ENCODE results near the gene CLEC10A. TPM values are rescaled to one million over a fixed set of nuclear protein-coding genes. Genes with fewer than 3 reads are reported as not detected.
A peak's percentile ranks its signal among the peaks of the same experiment; 100 is the strongest.
"Not testable (repeated sequence)": the region's sequence is repeated elsewhere in the genome, so short reads cannot be mapped to it uniquely, and the experiment has no call there.

Gene CLEC10A
- total RNA-seq, 2 experiments from 2014 or later, result not detected

DNA sequence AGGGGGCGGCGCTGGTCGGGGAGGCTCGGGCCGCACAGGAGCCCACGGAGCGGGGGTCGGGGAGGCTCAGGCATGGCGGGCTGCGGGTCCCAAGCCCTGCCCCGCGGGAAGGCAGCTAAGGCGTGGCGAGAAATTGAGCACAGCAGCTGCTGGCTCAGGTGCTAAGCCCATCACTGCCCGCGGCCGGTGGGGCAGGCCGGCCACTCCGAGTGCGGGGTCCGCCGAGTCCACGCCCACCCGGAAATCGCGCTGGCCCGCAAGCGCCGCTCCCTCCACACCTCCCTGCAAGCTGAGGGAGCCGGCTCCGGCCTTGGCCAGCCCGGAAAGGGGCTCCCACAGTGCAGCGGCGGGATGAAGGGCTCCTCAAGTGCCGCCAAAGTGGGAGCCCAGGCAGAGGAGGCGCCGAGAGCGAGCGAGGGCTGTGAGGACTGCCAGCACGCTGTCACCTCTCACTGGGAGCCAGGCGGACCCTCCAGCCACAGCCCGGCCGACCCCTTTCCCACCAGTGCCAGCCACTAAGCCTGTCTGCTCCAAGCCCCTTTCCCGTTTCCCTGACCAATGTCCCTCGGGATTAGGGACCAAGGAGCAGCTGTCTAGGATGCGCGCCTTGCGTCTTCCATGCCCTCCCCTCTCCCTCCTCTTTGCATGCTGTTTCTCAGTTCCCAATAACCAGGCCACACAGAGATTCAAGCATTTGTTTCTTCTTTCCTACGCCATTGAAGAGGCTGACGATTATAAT, 20.8 kb upstream of the CLEC10A start:
- H3K36me3 Mint-ChIP-seq (ENCODE audit: low read depth); H3K4me1 Mint-ChIP-seq; H3K4me3 Mint-ChIP-seq; DNase-seq; H3K27ac Mint-ChIP-seq; H3K9me3 Mint-ChIP-seq; POLR2A ChIA-PET; H3K27me3 Mint-ChIP-seq: not testable (repeated sequence)
- CTCF ChIA-PET, result interaction anchor here (0.6 kb wide), 1 partner anchor 441 kb away, joined by 3 read pairs; no protein-coding TSS in a partner anchor

- no peak overlapping the region for H3K4me3 Mint-ChIP-seq
- no peaks in the 10 kb centered on the region for H3K36me3 Mint-ChIP-seq (ENCODE audit: low read depth)
- ChIA-PET CTCF (interaction anchor here (1.1 kb wide), 1 partner anchor 48 kb away, joined by 3 read pairs; no protein-coding TSS in a partner anchor), POLR2A (no interaction called here)
- H3K27me3 Mint-ChIP-seq, result peaks cover 6% of the 10 kb centered on the region
- DNase-seq, result no peak
- no peaks in the 10 kb centered on the region for H3K9me3 Mint-ChIP-seq
- no peak overlapping the region for H3K27ac Mint-ChIP-seq
- H3K4me1 Mint-ChIP-seq, result peaks cover 3% of the 10 kb centered on the region
Observed at GRCh38 chr17:7098802-7099459, 18.9 kb upstream of the CLEC10A start.

- no peaks in the 10 kb centered on the region for H3K9me3 Mint-ChIP-seq
- H3K36me3 Mint-ChIP-seq (ENCODE audit: low read depth), result no peaks in the 10 kb centered on the region
- no peak overlapping the region for H3K27ac Mint-ChIP-seq
- no peak for DNase-seq
- ChIA-PET CTCF (interaction anchor here (1.1 kb wide), 1 partner anchor 47 kb away, joined by 3 read pairs; no protein-coding TSS in a partner anchor), POLR2A (no interaction called here)
- H3K27me3 Mint-ChIP-seq, result peaks cover 7% of the 10 kb centered on the region
- peaks cover 3% of the 10 kb centered on the region for H3K4me1 Mint-ChIP-seq
- H3K4me3 Mint-ChIP-seq, result no peak overlapping the region
Observed at GRCh38 chr17:7097940-7098339, 17.9 kb upstream of the CLEC10A start.

DNA sequence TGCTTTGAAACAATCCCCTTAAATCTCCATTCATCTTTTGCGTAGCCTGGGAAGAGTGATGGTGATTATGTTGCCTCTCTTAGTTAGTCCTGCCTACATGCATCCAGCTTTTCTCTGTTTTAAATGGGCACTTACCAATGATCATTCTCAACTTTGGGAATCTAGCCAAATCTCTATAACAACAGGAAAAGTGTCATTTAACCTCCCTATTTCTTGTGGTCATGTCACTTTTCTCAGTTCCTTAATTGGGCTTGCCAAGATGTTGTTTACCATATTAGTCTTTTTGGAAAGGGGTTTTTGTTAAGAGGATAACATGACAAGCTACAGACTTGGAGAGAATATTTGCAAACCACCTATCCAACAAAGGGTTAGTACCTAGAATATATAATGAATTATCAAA, 15.6 kb upstream of the CLEC10A start:
- POLR2A ChIA-PET, result no interaction called here
- Mint-ChIP-seq H3K4me3 (no peak overlapping the region), H3K4me1 (peaks cover 3% of the 10 kb centered on the region), H3K36me3 (ENCODE audit: low read depth) (no peaks in the 10 kb centered on the region), H3K9me3 (no peaks in the 10 kb centered on the region), H3K27me3 (peaks cover 10% of the 10 kb centered on the region), H3K27ac (no peak overlapping the region)
- CTCF ChIA-PET, result no interaction called here
- no peak for DNase-seq

DNA sequence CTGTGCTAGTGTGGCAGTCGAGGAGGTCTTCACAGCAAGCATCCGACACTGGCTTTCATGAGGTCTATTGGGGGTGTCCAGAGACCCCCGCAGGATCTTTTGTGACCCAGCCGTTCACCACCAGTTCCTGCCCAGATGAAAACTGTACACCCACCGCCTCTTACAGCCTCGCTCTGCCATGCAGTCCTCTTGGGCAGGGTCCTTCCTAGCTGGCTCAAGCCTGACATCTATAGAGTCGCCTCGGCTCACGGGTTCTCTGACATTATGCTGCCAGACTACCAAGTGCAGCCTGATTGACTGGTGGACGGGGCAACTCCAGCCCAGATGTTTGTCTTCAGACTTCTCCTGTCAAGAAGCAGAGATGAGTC, 14.6 kb upstream of the CLEC10A start:
- Mint-ChIP-seq H3K9me3 (no peaks in the 10 kb centered on the region), H3K4me1 (peaks cover 3% of the 10 kb centered on the region), H3K4me3 (no peak overlapping the region), H3K27me3 (peaks cover 10% of the 10 kb centered on the region), H3K36me3 (ENCODE audit: low read depth) (no peaks in the 10 kb centered on the region), H3K27ac (no peak overlapping the region)
- CTCF ChIA-PET, result no interaction called here
- POLR2A ChIA-PET, result no interaction called here
- no peak for DNase-seq

GRCh38 chr17:7091311-7092005, 11.4 kb upstream of the CLEC10A start:
- H3K9me3 Mint-ChIP-seq; H3K27ac Mint-ChIP-seq; H3K36me3 Mint-ChIP-seq (ENCODE audit: low read depth); H3K4me1 Mint-ChIP-seq; POLR2A ChIA-PET; CTCF ChIA-PET; H3K4me3 Mint-ChIP-seq: not testable (repeated sequence)
- H3K27me3 Mint-ChIP-seq, result peaks cover 13% of the 10 kb centered on the region
- DNase-seq, result peak; percentile 41

- H3K4me3 Mint-ChIP-seq; H3K4me1 Mint-ChIP-seq; POLR2A ChIA-PET; H3K36me3 Mint-ChIP-seq (ENCODE audit: low read depth); CTCF ChIA-PET; H3K9me3 Mint-ChIP-seq; DNase-seq; H3K27ac Mint-ChIP-seq: not testable (repeated sequence)
- peaks cover 15% of the 10 kb centered on the region for H3K27me3 Mint-ChIP-seq
Observed at GRCh38 chr17:7089570-7089969, 9.5 kb upstream of the CLEC10A start.

DNA sequence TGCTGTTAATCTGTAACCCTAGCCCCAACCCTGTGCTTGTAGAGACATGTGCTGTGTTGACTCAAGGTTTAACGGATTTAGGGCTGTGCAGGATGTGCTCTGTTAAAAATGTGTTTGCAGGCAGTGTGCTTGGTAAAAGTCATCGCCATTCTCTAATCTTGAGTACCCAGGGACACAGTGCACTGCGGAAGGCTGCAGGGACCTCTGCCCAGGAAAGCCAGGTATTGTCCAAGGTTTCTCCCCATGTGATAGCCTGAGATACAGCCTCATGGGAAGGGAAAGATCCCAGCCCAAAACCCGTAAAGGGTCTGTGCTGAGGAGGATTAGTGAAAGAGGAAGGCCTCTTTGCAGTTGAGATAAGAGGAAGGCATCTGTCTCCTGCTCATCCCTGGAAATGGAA, 8.4 kb upstream of the CLEC10A start:
- H3K4me3 Mint-ChIP-seq; H3K36me3 Mint-ChIP-seq (ENCODE audit: low read depth); H3K27ac Mint-ChIP-seq; POLR2A ChIA-PET; H3K9me3 Mint-ChIP-seq; DNase-seq; H3K4me1 Mint-ChIP-seq: not testable (repeated sequence)
- CTCF ChIA-PET, result interaction anchor here (0.7 kb wide), 1 partner anchor 25 kb away, joined by 4 read pairs; no protein-coding TSS in a partner anchor
- peaks cover 26% of the 10 kb centered on the region for H3K27me3 Mint-ChIP-seq

- no peak for DNase-seq
- CTCF ChIA-PET, result no interaction called here
- Mint-ChIP-seq H3K4me3 (no peak overlapping the region), H3K36me3 (ENCODE audit: low read depth) (peaks cover 2% of the 10 kb centered on the region), H3K9me3 (no peaks in the 10 kb centered on the region), H3K4me1 (peaks cover 34% of the 10 kb centered on the region), H3K27me3 (peaks cover 23% of the 10 kb centered on the region), H3K27ac (no peak overlapping the region)
- POLR2A ChIA-PET, result no interaction called here
Observed at GRCh38 chr17:7084088-7084487, 4.0 kb upstream of the CLEC10A start.

- H3K9me3 Mint-ChIP-seq, result no peaks in the 10 kb centered on the region
- POLR2A ChIA-PET, result no interaction called here
- no peak overlapping the region for H3K4me3 Mint-ChIP-seq
- H3K36me3 Mint-ChIP-seq (ENCODE audit: low read depth), result peaks cover 2% of the 10 kb centered on the region
- no peak overlapping the region for H3K27ac Mint-ChIP-seq
- no peak for DNase-seq
- peaks cover 23% of the 10 kb centered on the region for H3K27me3 Mint-ChIP-seq
- H3K4me1 Mint-ChIP-seq, result peaks cover 34% of the 10 kb centered on the region
- CTCF ChIA-PET, result no interaction called here
Observed at GRCh38 chr17:7083592-7083991, 3.5 kb upstream of the CLEC10A start.

GRCh38 chr17:7081341-7082062, 1.5 kb upstream of the CLEC10A start:
- Mint-ChIP-seq H3K27me3 (peaks cover 20% of the 10 kb centered on the region), H3K4me1 (peaks cover 34% of the 10 kb centered on the region), H3K36me3 (ENCODE audit: low read depth) (peaks cover 2% of the 10 kb centered on the region), H3K4me3 (no peak overlapping the region), H3K9me3 (no peaks in the 10 kb centered on the region), H3K27ac (no peak overlapping the region)
- peak; percentile 62 for DNase-seq
- ChIA-PET CTCF (no interaction called here), POLR2A (no interaction called here)

DNA sequence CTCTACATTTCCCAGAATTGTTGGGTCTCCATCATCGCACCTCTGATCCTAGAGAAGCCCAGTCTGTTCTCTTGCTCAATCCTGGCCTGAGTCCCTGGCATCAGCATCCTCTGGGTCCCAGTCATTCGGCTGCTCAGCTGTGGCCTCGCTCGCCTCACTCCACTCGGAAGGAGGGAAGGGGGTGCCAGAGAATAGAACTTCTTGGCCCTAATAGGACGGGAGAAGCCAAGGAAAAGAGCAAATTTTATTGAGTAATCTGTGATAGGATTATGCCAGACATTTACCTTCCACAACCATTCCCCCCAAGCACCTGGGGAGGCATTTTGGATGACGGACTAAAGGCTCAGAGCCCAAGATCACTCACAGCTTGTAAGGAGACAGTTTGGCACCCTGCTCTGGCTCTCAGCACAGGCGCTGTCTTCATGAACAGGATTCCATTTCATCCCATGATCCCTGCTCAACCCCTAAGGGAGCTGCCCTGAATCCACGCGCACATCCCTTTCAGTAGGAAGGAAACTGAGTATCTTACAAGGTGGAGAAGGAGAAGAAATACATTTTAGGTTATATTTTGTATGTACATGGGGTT, 498 bp upstream of the CLEC10A start:
- Mint-ChIP-seq H3K27ac (no peak overlapping the region), H3K4me1 (peaks cover 34% of the 10 kb centered on the region), H3K9me3 (no peaks in the 10 kb centered on the region), H3K4me3 (no peak overlapping the region), H3K27me3 (peaks cover 16% of the 10 kb centered on the region), H3K36me3 (ENCODE audit: low read depth) (peaks cover 2% of the 10 kb centered on the region)
- DNase-seq, result no peak
- ChIA-PET POLR2A (no interaction called here), CTCF (no interaction called here)

- H3K4me3 Mint-ChIP-seq, result no peak overlapping the region
- no peak overlapping the region for H3K27ac Mint-ChIP-seq
- ChIA-PET POLR2A (no interaction called here), CTCF (interaction anchor here (0.6 kb wide), 1 partner anchor 208 kb away, joined by 4 read pairs; no protein-coding TSS in a partner anchor)
- H3K27me3 Mint-ChIP-seq, result peaks cover 5% of the 10 kb centered on the region
- peaks cover 28% of the 10 kb centered on the region for H3K4me1 Mint-ChIP-seq
- H3K36me3 Mint-ChIP-seq (ENCODE audit: low read depth), result peaks cover 2% of the 10 kb centered on the region
- no peaks in the 10 kb centered on the region for H3K9me3 Mint-ChIP-seq
- DNase-seq, result no peak
Observed at GRCh38 chr17:7078711-7079110, 1.3 kb downstream of the CLEC10A start.
